GM21786 (cell line): ENCODE data around the gene TMEM184B.
A peak's percentile ranks its signal among the peaks of the same experiment; 100 is the strongest.

Experiments used
- ATAC-seq: cut with Tn5 transposase; IDR thresholded peaks from one replicate; pipeline ENCODE4 v1.9.1; 2021; ENCODE audit not compliant: unreplicated experiment

The TMEM184B gene

GRCh38 chr22:38282397-38282796 lies 9.6 kb upstream of the TMEM184B start:
- no peak for ATAC-seq

GRCh38 chr22:38276166-38276565 lies 3.4 kb upstream of the TMEM184B start:
- ATAC-seq: no peak

GRCh38 chr22:38273135-38273826 lies 471 bp upstream of the TMEM184B start:
- no peak for ATAC-seq

- ATAC-seq: no peak
Measured at GRCh38 chr22:38271927-38272372, 860 bp downstream of the TMEM184B start.

- ATAC-seq: no peak
Measured at GRCh38 chr22:38271101-38271500, 1.7 kb downstream of the TMEM184B start.

- ATAC-seq: no peak
Measured at GRCh38 chr22:38270091-38270992, 2.5 kb downstream of the TMEM184B start.

GRCh38 chr22:38269466-38269865 lies 3.3 kb downstream of the TMEM184B start:
- ATAC-seq: no peak

- ATAC-seq: no peak
Measured at GRCh38 chr22:38267086-38267485, 5.7 kb downstream of the TMEM184B start.

GRCh38 chr22:38266120-38266519 lies 6.7 kb downstream of the TMEM184B start:
- no peak for ATAC-seq

GRCh38 chr22:38264322-38264843 lies 8.4 kb downstream of the TMEM184B start:
- ATAC-seq: no peak

- no peak for ATAC-seq
Measured at GRCh38 chr22:38262051-38262795, 10.6 kb downstream of the TMEM184B start.

- peak; percentile 8 for ATAC-seq
Measured at GRCh38 chr22:38260761-38261681, 11.8 kb downstream of the TMEM184B start.

GRCh38 chr22:38259370-38259769 lies 13.4 kb downstream of the TMEM184B start:
- no peak for ATAC-seq

GRCh38 chr22:38258895-38259294 lies 13.9 kb downstream of the TMEM184B start:
- ATAC-seq: no peak

- no peak for ATAC-seq
Measured at GRCh38 chr22:38257650-38258250, 15.1 kb downstream of the TMEM184B start.

- ATAC-seq: no peak
Measured at GRCh38 chr22:38257181-38257580, 15.6 kb downstream of the TMEM184B start.

GRCh38 chr22:38255697-38256096 lies 17.1 kb downstream of the TMEM184B start:
- no peak for ATAC-seq

GRCh38 chr22:38251341-38251692 lies 21.5 kb downstream of the TMEM184B start:
- ATAC-seq: no peak

GRCh38 chr22:38250643-38251340 lies 22.0 kb downstream of the TMEM184B start:
- ATAC-seq: no peak
